IMR-90 (cell line): ENCODE measurements around the gene GTPBP8.

Experiments used
- POLR2A ChIP-seq: IDR thresholded peaks from 2 replicates; pipeline ENCODE4 v1.6.1; 2012; ENCODE audit warnings: mild to moderate bottlenecking, low read depth, low read length
- TF ChIP-seq, protein P1 (sequence below): conservative IDR thresholded peaks from 2 replicates; pipeline ENCODE4 v1.5.1; 2012; ENCODE audit warnings: mild to moderate bottlenecking, low read depth, low read length, improper control_type of control experiment

- no peak for TF ChIP-seq POLR2A
- TF ChIP-seq, protein P1, sequence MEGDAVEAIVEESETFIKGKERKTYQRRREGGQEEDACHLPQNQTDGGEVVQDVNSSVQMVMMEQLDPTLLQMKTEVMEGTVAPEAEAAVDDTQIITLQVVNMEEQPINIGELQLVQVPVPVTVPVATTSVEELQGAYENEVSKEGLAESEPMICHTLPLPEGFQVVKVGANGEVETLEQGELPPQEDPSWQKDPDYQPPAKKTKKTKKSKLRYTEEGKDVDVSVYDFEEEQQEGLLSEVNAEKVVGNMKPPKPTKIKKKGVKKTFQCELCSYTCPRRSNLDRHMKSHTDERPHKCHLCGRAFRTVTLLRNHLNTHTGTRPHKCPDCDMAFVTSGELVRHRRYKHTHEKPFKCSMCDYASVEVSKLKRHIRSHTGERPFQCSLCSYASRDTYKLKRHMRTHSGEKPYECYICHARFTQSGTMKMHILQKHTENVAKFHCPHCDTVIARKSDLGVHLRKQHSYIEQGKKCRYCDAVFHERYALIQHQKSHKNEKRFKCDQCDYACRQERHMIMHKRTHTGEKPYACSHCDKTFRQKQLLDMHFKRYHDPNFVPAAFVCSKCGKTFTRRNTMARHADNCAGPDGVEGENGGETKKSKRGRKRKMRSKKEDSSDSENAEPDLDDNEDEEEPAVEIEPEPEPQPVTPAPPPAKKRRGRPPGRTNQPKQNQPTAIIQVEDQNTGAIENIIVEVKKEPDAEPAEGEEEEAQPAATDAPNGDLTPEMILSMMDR, result no peak
Measured at GRCh38 chr3:112967828-112968227, 23.0 kb upstream of the GTPBP8 start.
